CD4-positive, alpha-beta T cell treated with Interleukin-17A for 4 hours (primary cell): ENCODE results near the gene LONP2.
"Not testable (repeated sequence)": the region's sequence is repeated elsewhere in the genome, so short reads cannot be mapped to it uniquely, and the experiment has no call there.

Experiments used
- DNase-seq: peaks from one replicate; pipeline ENCODE4 v3.0.0-alpha.2; 2020; ENCODE audit warnings: mixed read lengths

The LONP2 gene

DNA sequence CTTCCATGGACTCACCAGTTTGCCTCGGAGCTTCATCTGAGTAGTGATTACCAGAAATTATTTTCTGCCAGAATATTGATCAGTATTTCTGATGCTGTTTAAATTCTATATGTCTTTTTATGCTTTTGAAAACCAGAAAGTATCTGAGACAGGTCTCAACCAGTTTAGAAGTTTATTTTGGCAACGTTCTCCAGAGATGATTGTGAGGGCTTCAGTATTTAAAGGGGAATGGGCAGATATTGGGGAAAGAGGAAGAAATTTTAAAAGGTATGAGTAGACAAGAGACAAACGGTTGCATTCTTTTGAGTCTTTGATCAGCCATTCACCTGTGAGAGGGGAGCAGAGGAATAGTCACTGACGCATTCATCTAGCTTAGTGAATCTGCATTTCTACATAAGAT is 47.7 kb downstream of the LONP2 start:
- DNase-seq = no peak

DNA sequence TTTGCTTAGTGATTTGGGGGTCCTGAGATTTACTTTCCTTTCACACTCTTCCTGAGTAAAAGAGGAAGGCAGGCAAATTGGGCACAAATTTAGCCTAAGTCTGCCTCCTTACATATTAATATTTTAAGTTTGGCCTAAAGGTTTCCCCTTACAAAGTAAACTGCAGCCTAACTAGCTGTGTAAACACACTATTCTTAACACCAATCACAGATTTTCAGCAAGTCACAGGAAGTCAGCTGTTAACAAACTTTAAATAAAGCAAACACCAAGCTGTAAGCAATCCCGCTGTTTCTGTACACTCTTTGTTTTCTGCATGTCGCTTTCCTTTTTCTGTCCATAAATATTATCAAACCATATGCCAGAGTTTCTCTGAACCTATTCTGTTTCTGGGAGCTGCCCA is 48.4 kb downstream of the LONP2 start:
- no peak for DNase-seq

DNA sequence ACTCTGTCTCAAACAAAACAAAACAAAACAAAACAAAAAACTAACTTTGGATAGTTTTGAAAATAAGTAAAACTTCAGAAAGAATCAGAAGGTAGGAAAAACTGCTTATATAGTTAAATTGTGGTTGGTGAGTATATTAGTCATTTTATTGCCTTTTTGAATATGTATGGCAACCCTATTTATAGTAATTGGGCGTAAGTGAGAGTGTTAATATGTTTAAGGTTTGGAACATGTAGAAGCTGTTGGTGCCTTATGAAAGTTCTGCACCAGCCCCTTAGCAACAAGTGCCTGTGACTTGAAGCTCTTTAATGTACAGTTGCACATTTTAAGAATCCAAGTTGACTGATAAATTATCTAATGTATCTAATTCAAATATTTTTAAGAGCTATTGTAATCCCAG is 50.6 kb downstream of the LONP2 start:
- no peak for DNase-seq

DNA sequence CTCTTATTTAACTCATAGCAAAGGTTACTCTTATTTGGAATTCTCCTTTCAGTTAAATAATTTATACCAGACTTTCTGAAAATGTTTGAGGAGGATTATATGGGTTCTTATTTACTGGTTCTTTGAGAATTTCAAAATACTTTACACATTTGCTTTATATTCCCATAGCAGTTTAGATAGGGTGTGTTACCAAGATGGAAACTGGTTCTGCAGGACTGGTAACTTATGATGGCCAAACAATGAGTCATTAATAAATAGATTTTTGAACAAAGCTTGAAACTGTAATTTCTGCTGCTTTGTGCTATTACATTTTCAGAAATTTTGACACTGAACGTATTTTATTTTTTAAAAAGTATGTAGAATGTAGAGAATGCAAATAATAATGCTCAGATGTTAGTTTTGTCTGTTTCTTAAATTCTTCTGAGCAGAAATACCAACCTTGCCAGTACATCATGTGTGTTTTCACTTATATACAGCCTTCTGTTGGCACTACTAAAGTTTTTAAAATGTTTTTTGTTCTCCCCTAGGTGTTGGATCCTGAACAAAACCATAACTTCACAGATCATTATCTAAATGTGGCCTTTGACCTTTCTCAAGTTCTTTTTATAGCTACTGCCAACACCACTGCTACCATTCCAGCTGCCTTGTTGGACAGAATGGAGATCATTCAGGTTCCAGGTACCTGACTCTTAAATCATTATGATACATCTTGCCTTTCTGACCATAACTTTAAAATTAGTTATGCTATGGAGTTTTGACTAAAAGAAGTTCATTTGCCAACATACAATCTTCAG is 51.6 kb downstream of the LONP2 start:
- no peak for DNase-seq

DNA sequence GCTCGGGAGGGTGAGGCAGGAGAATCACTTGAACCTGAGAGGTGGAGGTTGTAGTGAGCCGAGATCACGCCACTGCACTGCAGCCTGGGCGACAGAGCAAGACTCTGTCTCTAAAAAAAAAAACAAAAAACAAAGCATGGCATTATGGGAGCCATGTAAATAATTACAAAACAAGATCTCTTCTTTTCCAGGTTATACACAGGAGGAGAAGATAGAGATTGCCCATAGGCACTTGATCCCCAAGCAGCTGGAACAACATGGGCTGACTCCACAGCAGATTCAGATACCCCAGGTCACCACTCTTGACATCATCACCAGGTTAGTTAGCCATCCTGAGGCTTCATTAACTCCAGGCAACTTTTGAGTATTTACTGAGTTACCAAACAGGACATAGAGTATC is 55.4 kb downstream of the LONP2 start:
- DNase-seq = no peak

DNA sequence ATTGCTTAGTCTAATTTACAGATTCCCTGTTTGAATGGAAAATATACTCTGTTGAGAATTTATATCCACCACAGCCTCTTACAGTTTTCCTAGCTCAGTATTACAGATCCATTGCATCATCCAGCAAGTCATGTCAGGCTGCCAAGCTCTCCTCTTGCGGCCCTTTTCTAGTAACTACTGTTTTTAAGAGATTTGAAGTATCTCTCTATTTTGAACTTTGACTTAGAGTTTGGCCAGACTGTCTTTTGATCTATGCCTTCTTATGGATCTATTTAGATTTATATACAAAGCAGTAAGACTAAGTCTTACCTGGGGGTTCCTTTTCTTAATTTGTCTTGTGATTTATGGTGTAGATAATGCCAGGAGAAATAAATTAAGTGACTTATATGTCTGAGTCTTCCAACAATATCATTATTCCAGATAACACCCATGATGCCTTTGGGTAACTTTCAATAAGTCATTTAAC is 56.3 kb downstream of the LONP2 start:
- no peak for DNase-seq

DNA sequence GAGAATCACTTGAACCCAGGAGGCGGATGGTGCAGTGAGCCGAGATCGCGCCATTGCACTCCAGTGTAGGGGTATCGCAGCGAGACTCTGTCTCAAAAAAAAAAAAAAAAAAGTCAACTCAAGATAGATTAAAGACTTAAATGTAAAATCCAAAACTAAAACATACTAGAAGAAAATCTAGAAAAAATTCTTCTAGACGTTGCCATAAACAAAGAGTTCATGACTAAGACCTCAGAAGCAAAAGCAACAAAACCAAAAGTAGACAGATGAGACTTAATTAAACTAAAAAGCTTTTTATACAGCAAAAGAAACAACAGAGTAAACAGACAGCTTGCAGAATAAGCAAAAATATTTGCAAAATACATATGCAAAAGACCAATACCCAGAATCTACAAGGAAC is 64.4 kb downstream of the LONP2 start:
- no peak for DNase-seq

DNA sequence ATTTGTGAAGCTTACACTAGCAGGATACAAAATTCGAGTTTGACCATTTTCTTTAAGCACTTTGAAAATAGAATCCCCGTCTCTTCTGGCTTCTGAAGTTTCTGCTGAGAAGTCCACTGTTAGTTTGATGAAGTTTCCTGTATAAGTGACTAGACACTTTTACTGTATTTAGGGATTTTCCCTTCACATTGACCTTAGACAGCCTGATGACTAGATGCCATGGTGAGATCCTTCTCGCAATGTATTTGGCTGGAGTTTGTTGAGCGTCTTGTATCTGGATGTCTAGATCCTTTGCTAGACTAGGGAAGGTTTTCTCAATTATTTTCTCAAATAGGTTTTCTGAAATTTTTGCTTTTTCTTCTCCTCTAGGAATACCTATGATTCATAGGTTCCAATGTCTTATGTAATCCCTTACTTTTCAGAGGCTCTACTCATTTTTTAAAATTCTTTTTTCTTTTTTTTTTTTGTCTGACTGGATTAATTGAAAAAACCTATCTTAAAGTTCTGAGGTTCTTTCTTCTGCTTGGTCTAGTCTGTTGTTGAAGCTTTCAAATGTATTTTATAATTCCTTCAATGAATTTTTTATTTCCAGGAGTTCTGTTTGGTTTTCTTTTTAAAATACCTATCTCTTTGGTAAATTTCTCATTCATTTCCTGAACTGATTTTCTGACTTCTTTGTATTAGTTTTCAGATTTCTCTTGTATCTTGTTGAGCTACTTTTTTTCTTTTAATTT is 67.0 kb downstream of the LONP2 start:
- no peak for DNase-seq

DNA sequence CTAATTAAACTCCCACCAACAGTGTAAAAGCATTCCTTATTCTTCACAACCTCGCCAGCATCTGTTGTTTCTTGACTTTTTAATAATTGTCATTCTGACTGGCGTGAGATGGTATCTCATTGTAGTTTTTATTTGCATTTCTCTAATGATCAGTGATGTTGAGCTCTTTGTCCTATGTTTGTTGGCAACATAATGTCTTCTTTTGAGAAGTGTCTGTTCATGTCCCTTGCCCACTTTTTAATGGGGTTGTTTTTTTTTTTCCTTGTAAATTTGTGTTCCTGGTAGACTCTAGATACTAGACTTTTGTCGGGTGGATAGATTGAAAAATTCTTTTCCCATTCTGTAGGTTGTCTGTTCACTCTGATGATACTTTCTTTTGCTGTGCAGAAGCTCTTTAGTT is 69.8 kb downstream of the LONP2 start:
- not testable (repeated sequence) for DNase-seq

DNA sequence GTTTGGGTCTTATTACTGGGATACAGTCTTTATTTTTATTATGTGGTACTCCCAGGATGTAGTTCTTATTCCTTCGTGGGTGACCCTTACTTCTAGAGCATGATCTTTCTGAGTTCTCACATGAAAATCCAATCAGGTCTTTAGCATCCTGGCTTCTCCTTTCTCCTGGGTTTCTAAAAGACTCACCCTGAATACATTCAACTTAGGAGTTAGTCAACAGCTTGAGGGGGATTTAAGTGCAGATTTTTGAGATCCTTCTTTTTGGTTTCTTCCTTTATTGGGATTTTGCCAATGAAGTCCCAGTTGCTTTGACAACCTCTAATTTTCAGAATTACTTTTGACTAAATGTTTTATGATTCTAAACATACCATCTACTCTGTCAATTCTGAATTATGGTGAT is 72.9 kb downstream of the LONP2 start:
- no peak for DNase-seq

DNA sequence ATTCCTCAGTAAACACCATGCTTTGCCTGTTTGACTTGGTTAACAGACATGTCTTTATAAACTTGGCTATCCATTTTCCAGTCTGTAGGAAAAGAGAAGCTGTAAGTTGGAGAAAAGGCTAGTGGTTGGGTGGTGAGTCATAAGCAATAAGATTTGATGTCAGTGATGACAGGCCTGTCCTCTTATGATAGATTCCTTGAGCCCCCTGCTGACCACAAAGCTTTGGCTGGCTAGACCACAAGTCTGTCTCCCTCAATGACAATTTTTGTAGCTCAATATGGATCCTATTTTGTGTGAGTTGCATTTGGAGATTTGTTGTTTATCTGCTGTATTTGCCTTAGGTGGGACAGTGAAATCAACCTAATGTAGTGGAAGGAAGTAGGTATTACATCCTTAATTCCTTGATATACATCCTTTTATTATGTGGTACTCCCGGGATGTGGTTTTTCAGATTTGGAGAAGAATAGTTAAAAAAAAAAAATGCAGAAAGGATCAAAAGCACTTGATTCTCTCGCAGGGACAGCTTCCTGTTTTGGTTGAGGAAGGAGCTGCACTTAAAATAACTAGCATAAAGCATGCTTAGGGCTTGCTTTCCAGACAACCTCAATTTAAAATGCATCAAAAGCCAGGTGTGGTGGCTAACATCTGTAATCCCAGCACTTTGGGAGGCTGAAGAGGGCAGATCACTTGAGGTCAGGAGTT is 73.7 kb downstream of the LONP2 start:
- peak; percentile 23 for DNase-seq

DNA sequence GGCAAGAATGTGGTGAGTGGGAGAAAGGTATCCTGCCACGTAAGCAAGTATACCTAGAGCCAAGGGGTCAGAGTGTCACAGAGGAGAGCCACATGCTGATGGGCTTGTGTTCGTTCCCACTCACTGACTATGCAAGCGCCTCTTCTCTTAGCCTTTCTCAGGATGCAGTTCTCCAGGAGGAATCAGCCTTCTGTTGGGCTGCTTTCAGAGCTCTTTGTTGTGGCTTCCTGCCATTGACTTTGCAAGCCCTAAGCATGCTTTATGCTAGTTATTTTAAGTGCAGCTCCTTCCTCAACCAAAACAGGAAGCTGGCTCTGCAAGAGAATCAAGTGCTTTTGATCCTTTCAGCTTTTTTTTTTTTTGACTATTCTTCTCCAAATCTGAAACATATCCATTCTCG is 74.5 kb downstream of the LONP2 start:
- DNase-seq = peak; percentile 57

DNA sequence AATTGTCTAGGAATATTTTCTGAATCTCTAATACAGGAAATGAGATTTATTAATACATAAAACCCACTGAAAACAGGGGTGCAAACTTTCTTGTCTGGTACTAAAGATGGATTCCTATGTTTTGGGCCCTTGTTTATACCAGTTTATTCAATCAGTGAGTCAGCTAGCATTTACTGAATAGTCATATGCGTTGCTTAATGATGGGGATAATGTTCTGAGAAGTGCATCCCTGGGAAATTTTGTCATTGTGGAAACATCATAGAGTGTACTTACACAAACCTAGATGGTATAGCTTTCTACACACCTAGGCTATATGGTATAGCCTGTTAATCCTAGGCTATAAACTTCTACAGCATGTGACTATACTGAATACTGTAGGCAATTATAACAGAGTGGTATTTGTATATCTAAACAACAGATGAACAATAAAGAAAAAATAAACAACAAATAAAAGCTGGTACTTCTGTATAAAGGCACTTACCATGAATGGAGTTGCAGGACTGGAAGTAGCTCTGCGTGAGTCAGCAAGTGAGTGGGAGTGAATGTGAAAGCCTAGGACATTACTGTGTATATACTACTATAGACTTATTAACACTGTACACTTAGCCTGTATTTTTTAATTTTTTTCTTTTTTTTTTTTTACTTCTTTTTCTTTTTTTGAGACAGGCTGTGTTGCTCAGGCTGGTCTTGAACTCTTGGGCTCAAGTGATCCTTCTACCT is 77.4 kb downstream of the LONP2 start:
- DNase-seq = no peak

DNA sequence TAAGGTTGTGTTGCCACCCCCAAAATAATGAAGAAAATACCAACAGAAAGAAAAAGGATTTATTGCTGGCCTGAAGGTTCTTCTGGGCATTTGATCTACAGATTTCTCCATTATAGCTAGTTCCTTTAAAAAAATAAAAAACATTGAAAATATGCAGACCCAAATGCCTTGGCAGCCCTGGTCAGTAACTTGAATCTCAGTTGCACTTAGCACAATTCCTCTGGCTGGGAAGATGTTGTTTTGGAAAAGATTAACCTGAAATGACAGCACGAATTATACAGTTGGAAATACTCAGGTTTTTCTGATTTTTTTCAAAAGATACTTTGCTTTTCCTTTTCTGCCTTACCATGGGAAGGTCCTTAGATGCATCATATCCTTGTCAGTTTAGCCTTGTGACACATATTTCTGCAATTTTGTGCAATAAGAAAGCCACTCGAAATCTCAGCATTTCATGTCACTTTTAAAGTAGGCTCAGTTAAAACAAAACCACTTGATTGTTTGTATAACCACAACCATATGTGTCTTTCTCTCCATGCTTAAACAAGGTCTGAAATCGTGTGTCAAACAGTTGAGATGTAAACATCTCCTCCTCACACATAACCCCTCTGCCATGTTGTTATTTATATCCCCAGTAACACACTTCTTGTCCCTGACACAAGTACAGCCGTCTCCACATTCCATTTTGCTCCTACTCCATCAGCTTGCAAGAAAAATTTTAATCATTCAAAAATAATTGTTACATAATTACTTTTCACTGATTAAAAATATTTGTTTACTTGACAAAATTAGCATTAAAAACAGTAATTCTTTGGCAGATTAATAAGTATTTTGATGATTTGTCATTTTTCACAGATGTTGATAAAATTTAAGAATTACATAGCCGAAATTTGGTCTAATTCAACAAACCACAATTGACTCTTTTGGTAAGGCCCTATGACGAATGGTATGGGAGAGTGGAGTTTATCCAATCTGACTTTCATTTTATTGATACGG is 80.0 kb downstream of the LONP2 start:
- DNase-seq = no peak

DNA sequence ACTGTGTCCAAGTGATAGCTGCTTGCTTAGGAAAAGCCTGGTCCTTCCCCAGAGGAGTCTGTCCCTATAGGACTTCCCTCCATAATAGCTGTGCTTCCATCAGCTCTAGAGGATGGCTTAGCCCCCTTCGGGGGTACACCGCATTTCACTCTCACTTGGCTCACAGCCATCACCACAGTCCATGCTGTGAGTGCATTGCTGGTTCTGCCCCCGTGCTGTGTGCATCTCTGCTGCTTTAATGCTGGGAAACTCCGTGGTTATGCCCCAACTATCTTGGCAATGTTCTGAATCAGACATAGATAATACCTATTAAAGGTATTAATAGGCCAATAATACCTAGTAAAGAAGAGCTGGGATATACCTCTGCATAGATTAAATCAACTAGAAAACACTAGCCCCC is 82.8 kb downstream of the LONP2 start:
- no peak for DNase-seq

DNA sequence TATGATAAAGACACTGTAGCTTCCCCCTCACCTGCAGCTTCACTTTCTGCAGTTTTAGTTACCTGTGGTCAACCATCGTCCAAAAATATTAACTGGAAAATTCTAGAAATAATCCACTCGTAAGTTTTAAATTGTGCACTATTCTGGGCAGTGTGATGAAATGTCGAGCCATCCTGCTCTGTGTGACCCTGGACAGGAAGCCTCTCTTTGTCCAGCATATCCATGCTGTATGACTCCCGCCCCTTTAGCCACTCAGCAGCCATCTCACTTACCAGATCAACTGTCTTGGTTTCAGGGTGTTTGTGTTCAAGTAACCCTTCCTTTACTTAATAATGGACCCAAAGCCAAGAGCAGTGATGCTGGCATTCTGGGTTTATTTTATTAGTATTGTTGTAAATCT is 85.0 kb downstream of the LONP2 start:
- DNase-seq = no peak

DNA sequence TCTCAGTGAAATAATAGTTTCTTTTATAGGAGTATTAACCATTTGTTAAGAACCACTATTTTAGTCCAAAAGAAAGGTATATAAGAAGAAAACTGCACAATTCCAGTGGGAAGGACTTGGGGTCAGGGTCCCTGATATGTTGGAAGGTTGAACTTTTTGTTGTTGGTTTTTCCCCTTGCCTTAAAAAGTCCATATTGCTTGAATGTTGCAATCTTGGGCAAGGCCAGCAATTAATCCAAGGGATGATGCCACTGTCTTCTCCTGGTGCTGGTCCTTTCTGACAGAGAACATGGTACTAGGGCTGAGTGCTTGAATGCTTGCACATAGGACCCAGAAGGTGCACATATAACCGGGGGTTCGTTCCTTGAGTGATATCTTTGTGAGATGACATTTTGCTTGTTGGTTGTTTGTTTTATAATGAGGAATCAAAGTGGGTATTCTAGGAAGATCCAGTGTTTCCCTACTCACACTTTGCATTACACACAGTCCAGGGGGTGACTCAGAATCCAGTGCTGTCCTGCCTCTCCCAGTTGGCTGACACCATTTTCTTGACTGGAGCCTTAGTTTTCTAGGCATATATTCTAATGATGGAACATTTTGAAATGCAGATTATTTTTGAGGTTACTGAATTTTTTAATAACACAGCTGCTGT is 86.2 kb downstream of the LONP2 start:
- DNase-seq = no peak

DNA sequence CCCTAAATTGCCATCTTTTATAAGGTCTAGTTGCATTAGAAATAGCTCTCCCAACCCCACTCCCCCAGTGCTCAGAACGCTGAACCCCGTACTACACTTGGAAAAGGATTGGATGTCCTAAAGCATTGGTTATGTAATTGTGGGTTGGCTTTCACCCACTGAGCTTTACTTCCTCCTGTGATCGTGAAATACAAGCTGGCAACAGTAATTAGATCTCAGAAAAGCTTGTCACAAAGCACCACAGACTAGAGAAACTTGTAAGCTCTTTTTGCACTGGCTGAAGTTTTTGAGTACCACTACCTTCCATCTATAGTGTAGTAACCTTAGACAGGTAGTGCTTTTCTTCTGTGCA is 86.7 kb downstream of the LONP2 start:
- no peak for DNase-seq

DNA sequence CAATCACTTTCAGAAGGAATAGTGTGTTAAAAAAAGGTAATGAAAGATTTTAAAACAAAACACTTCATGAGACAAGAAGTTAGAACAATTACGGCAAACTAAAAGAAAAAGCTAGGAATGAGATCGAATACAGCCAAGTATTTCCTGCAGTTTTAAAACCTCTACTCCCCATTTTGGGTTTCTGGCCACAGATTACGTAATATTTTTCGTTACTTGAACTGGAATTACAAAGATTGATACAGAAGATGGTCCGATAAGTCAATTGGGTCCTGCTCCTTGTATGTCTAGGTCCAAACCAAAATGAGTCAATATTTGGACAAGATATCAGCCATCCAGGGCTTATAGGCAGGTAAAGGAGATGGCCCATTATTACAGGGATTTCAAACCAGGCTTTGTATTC is 88.9 kb downstream of the LONP2 start:
- no peak for DNase-seq

DNA sequence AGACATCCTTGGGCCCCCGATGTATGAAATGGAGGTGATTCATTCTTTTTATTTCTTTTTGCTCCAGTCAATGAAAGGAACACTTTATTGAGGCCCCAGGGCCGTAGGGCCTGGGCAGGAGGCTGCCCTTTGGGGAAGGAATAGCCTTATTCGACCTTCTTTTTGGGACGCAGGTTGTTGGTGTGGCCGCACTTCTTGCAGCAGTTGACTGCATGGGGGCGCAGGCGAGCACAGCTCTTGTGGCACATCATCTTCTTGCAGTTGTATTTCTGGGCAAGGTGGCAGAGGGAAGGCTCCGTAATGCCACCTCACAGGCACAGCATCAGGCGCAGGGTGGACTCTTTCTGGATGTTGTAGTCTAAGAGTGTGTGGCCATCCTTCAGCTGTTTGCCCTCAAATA is 90.2 kb downstream of the LONP2 start:
- no peak for DNase-seq

DNA sequence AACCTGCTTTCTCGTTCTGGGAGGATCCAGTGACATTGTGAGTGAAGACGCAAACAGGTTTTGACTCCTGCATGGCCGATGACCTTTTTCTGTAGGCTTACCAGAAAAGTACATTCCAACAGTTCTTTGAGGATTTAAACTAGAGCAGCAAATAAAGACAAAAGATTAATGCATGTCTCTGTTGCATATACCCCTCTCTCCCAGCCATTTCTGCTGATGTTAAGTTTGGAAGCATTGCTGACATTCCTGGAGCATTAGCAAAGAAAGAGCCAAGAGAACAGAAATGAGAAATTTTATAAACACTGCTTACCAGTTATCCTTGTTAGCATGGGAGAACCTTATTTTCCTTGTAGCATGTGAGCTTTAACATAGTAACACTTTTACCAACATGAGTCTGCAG is 91.9 kb downstream of the LONP2 start:
- no peak for DNase-seq
